Ectodermal cell (in vitro differentiated cells): ENCODE results near the gene TNN.
"Not testable (repeated sequence)": the region's sequence is repeated elsewhere in the genome, so short reads cannot be mapped to it uniquely, and the experiment has no call there.

Experiments
- H3K27ac ChIP-seq: 2 replicates; pipeline ENCODE4 v1.7.0; 2013; ENCODE audit warnings: mild to moderate bottlenecking, low read depth, low read length; ENCODE audit not compliant: insufficient read depth, poor library complexity, severe bottlenecking
- H3K27me3 ChIP-seq: 2 replicates; pipeline ENCODE4 v1.7.0; 2013; ENCODE audit warnings: mild to moderate bottlenecking, low read length; ENCODE audit not compliant: insufficient read depth, control insufficient read depth, poor library complexity, severe bottlenecking
- H3K36me3 ChIP-seq: one replicate; pipeline ENCODE4 v1.7.0; 2013; ENCODE audit warnings: low read length; ENCODE audit not compliant: control insufficient read depth, insufficient read depth
- H3K4me1 ChIP-seq: one replicate; pipeline ENCODE4 v1.7.0; 2013; ENCODE audit warnings: low read length; ENCODE audit not compliant: control insufficient read depth, insufficient read depth
- H3K4me3 ChIP-seq: 2 replicates; pipeline ENCODE4 v1.7.0; 2013; ENCODE audit warnings: low read depth, low read length, control low read depth; ENCODE audit not compliant: insufficient read depth
- H3K9me3 ChIP-seq: 2 replicates; pipeline ENCODE4 v1.7.0; 2013; ENCODE audit warnings: mild to moderate bottlenecking, low read length, moderate library complexity; ENCODE audit not compliant: control insufficient read depth
- WGBS, 2 experiments: methylation state at CpG; one replicate each; pipeline ENCODE4 v1.1.7; 2013; ENCODE audit warnings: missing lambda C conversion rate in 2 of 2; 5-methylcytosine and 5-hydroxymethylcytosine counted together

TNN gene

GRCh38 chr1:175102166-175102565 lies 34.5 kb downstream of the TNN start:
- H3K9me3 ChIP-seq, H3K4me1 ChIP-seq, H3K27ac ChIP-seq, H3K36me3 ChIP-seq, H3K27me3 ChIP-seq, H3K4me3 ChIP-seq: not testable (repeated sequence)
- WGBS, 2 experiments = 95% methylated on average over 9 to 20 of the region's 21 CpGs

- H3K4me1 ChIP-seq, H3K27me3 ChIP-seq, H3K27ac ChIP-seq, H3K36me3 ChIP-seq, H3K9me3 ChIP-seq, H3K4me3 ChIP-seq: not testable (repeated sequence)
- WGBS, 2 experiments = 93 to 94% methylated on average over 15 of the region's 15 CpGs
Measured at GRCh38 chr1:175106536-175106935, 38.9 kb downstream of the TNN start.

- WGBS, 2 experiments = 90 to 92% methylated on average over 21 to 24 of the region's 25 CpGs
- not testable (repeated sequence) for H3K27ac ChIP-seq, H3K4me1 ChIP-seq
Measured at GRCh38 chr1:175108331-175108820, 40.7 kb downstream of the TNN start.

GRCh38 chr1:175114996-175115395 lies 47.4 kb downstream of the TNN start:
- 92 to 95% methylated on average over 2 of the region's 2 CpGs for whole genome bisulfite sequencing, 2 experiments
- Histone ChIP-seq H3K4me3 (no peak overlapping the region), H3K4me1 (no peaks in the 10 kb centered on the region), H3K36me3 (no peaks in the 10 kb centered on the region), H3K9me3 (no peaks in the 10 kb centered on the region), H3K27ac (no peak overlapping the region), H3K27me3 (no peaks in the 10 kb centered on the region)

More at GRCh38 chr1:175108331-175108820, 40.7 kb downstream of the TNN start:
- not testable (repeated sequence) for H3K27me3 ChIP-seq, H3K9me3 ChIP-seq, H3K36me3 ChIP-seq, H3K4me3 ChIP-seq

- no peaks in the 10 kb centered on the region for H3K4me1 ChIP-seq
- H3K9me3 ChIP-seq = no peaks in the 10 kb centered on the region
Measured at GRCh38 chr1:175116210-175116798, 48.7 kb downstream of the TNN start.

GRCh38 chr1:175116903-175117302 lies 49.3 kb downstream of the TNN start:
- Histone ChIP-seq H3K36me3 (no peaks in the 10 kb centered on the region), H3K27ac (no peak overlapping the region), H3K4me1 (no peaks in the 10 kb centered on the region), H3K27me3 (no peaks in the 10 kb centered on the region), H3K4me3 (no peak overlapping the region), H3K9me3 (no peaks in the 10 kb centered on the region)
- 84% methylated on average over 11 of the region's 11 CpGs for WGBS, 2 experiments

More at GRCh38 chr1:175116210-175116798, 48.7 kb downstream of the TNN start:
- WGBS, 2 experiments = 92 to 94% methylated on average over 1 of the region's 1 CpG
- Histone ChIP-seq H3K27ac (no peak overlapping the region), H3K36me3 (no peaks in the 10 kb centered on the region), H3K27me3 (no peaks in the 10 kb centered on the region), H3K4me3 (no peak overlapping the region)

- Histone ChIP-seq H3K27ac (no peak overlapping the region), H3K27me3 (no peaks in the 10 kb centered on the region), H3K36me3 (no peaks in the 10 kb centered on the region), H3K4me3 (no peak overlapping the region), H3K9me3 (no peaks in the 10 kb centered on the region), H3K4me1 (no peaks in the 10 kb centered on the region)
- 85 to 88% methylated on average over 13 of the region's 13 CpGs for WGBS, 2 experiments
Measured at GRCh38 chr1:175118375-175119367, 51.0 kb downstream of the TNN start.

- no peaks in the 10 kb centered on the region for H3K36me3 ChIP-seq
- WGBS, 2 experiments = 90 to 100% methylated on average over 1 of the region's 1 CpG
- no peak overlapping the region for H3K27ac ChIP-seq
- no peaks in the 10 kb centered on the region for H3K9me3 ChIP-seq
- H3K4me3 ChIP-seq = no peak overlapping the region
- no peaks in the 10 kb centered on the region for H3K27me3 ChIP-seq
- no peaks in the 10 kb centered on the region for H3K4me1 ChIP-seq
Measured at GRCh38 chr1:175120511-175120910, 52.9 kb downstream of the TNN start.

- Histone ChIP-seq H3K36me3 (no peaks in the 10 kb centered on the region), H3K27ac (no peak overlapping the region), H3K4me3 (no peak overlapping the region), H3K27me3 (no peaks in the 10 kb centered on the region), H3K4me1 (no peaks in the 10 kb centered on the region), H3K9me3 (no peaks in the 10 kb centered on the region)
- WGBS, 2 experiments = 86 to 100% methylated on average over 1 of the region's 1 CpG
Measured at GRCh38 chr1:175124861-175125260, 57.2 kb downstream of the TNN start.

- Histone ChIP-seq H3K4me1 (no peaks in the 10 kb centered on the region), H3K36me3 (no peaks in the 10 kb centered on the region), H3K4me3 (no peak overlapping the region), H3K27ac (no peak overlapping the region), H3K9me3 (no peaks in the 10 kb centered on the region), H3K27me3 (no peaks in the 10 kb centered on the region)
- 92 to 95% methylated on average over 4 of the region's 4 CpGs for WGBS, 2 experiments
Measured at GRCh38 chr1:175126347-175126746, 58.7 kb downstream of the TNN start.
